Vagina (tissue), 2 donors: Measurements from ENCODE around the gene JPH3. TPM values are rescaled to one million over a fixed set of nuclear protein-coding genes. Genes with fewer than 3 reads are reported as not detected.
"Not testable (repeated sequence)": the region's sequence is repeated elsewhere in the genome, so short reads cannot be mapped to it uniquely, and the experiment has no call there.

ENCODE experiments used
- DNase-seq, 2 donors: peaks; one replicate each; pipeline ENCODE4 v3.0.0-alpha.2; 2017; ENCODE audit errors: extremely low spot score in 2 of 2
- H3K27ac ChIP-seq: fragments of 200-600 bp; sonication (generic); one replicate; pipeline ENCODE4 v1.5.1; 2019
- H3K27me3 ChIP-seq: fragments of 200-600 bp; sonication (generic); one replicate; pipeline ENCODE4 v1.5.1; 2019
- H3K36me3 ChIP-seq, 2 donors: fragments of 200-600 bp; sonication (generic); one replicate each; pipeline ENCODE4 v1.5.1; 2017 to 2019
- H3K4me1 ChIP-seq: fragments of 200-600 bp; sonication (generic); one replicate; pipeline ENCODE4 v1.5.1; 2019
- H3K4me3 ChIP-seq, 2 donors: fragments of 200-600 bp; sonication (generic); 1 replicate in 1 of 2; 2 replicates in 1 of 2; pipeline ENCODE4 v1.5.1; 2016 to 2019
- H3K9me3 ChIP-seq: fragments of 200-600 bp; sonication (generic); one replicate; pipeline ENCODE4 v1.5.1; 2019
- CTCF ChIP-seq, 3 experiments: fragments of 450-650 bp in 2 of 3; fragments of 200-600 bp in 1 of 3; sonication (generic) in 1 of 3; IDR thresholded peaks; one replicate each; pipeline ENCODE4 v1.5.1; 2017 to 2019; ENCODE audit warnings: antibody characterized with exemption in 3 of 3, mild to moderate bottlenecking in 2 of 3, moderate library complexity in 2 of 3
- POLR2A ChIP-seq, 2 donors: fragments of 450-650 bp; IDR thresholded peaks; one replicate each; pipeline ENCODE4 v1.6.1; 2017; ENCODE audit warnings: antibody characterized with exemption in 2 of 2, mild to moderate bottlenecking in 2 of 2, moderate library complexity in 2 of 2
- POLR2AphosphoS5 ChIP-seq, 2 donors: sonication (generic); formaldehyde crosslinking; IDR thresholded peaks; one replicate each; pipeline ENCODE4 v1.9.0; 2017; ENCODE audit warnings: antibody characterized with exemption in 2 of 2, mild to moderate bottlenecking in 2 of 2, low read depth in 1 of 2; ENCODE audit not compliant: insufficient read depth in 1 of 2
- intact Hi-C: fragments of 100-400 bp; cut with DNase I; formaldehyde crosslinking; loops from one replicate; pipeline ENCODE4 v1.15.1; 2023
- total RNA-seq: library from RNA; depleted of rRNA; stranded (reverse); fragments of >200 nt; gene quantifications from one replicate; pipeline ENCODE4 v1.2.3, GENCODE V29; 2016

The JPH3 gene
- total RNA-seq, 1 donor from 2014 or later = 2.0 TPM

GRCh38 chr16:87723226-87723623, 120.9 kb downstream of the JPH3 start:
- H3K4me3 ChIP-seq = no peak overlapping the region
- intact Hi-C loops = no loop called here
- H3K9me3 ChIP-seq = no peaks in the 10 kb centered on the region
- no peaks in the 10 kb centered on the region for H3K4me1 ChIP-seq
- no peaks in the 10 kb centered on the region for H3K27me3 ChIP-seq
- DNase-seq = no peak
- H3K27ac ChIP-seq = no peak overlapping the region
- peaks cover 0 to 14% of the 10 kb centered on the region in 2 donors for H3K36me3 ChIP-seq
- TF ChIP-seq POLR2AphosphoS5 (IDR thresholded peaks at IDR 0.05; ENCODE audit: insufficient read depth in 1 of 2, low read depth in 1 of 2) (no peak), CTCF (IDR thresholded peaks at IDR 0.05) (no peak), POLR2A (IDR thresholded peaks at IDR 0.05) (no peak)

GRCh38 chr16:87724490-87725291, 122.4 kb downstream of the JPH3 start:
- H3K27me3 ChIP-seq = no peaks in the 10 kb centered on the region
- DNase-seq = no peak
- no peak overlapping the region for H3K4me3 ChIP-seq
- TF ChIP-seq CTCF (IDR thresholded peaks at IDR 0.05) (no peak), POLR2AphosphoS5 (IDR thresholded peaks at IDR 0.05; ENCODE audit: insufficient read depth in 1 of 2, low read depth in 1 of 2) (no peak), POLR2A (IDR thresholded peaks at IDR 0.05) (no peak)
- H3K27ac ChIP-seq = no peak overlapping the region
- no peaks in the 10 kb centered on the region for H3K9me3 ChIP-seq
- peaks cover 0 to 21% of the 10 kb centered on the region in 2 donors for H3K36me3 ChIP-seq
- H3K4me1 ChIP-seq = no peaks in the 10 kb centered on the region
- intact Hi-C loops = no loop called here

- Histone ChIP-seq H3K4me1 (no peaks in the 10 kb centered on the region), H3K27ac (no peak overlapping the region), H3K9me3 (no peaks in the 10 kb centered on the region), H3K27me3 (no peaks in the 10 kb centered on the region), H3K4me3 (no peak overlapping the region), H3K36me3 (peaks cover 0 to 22% of the 10 kb centered on the region in 2 donors)
- intact Hi-C loops = no loop called here
- no peak for TF ChIP-seq POLR2A (IDR thresholded peaks at IDR 0.05)
- no peak for TF ChIP-seq CTCF (IDR thresholded peaks at IDR 0.05)
- TF ChIP-seq POLR2AphosphoS5 (IDR thresholded peaks at IDR 0.05; ENCODE audit: insufficient read depth in 1 of 2, low read depth in 1 of 2) = no peak
- DNase-seq = no peak
Observed at GRCh38 chr16:87725596-87726235, 123.4 kb downstream of the JPH3 start.

- H3K9me3 ChIP-seq, H3K4me3 ChIP-seq, DNase-seq, intact Hi-C loops, H3K4me1 ChIP-seq, H3K27me3 ChIP-seq, H3K27ac ChIP-seq: not testable (repeated sequence)
- peaks cover 0 to 22% of the 10 kb centered on the region in 2 donors for H3K36me3 ChIP-seq
Observed at GRCh38 chr16:87726577-87726976, 124.3 kb downstream of the JPH3 start.

- Histone ChIP-seq H3K4me1 (no peaks in the 10 kb centered on the region), H3K27ac (no peak overlapping the region), H3K36me3 (peaks cover 0 to 22% of the 10 kb centered on the region in 2 donors), H3K4me3 (no peak overlapping the region), H3K9me3 (no peaks in the 10 kb centered on the region), H3K27me3 (no peaks in the 10 kb centered on the region)
- no peak for TF ChIP-seq POLR2AphosphoS5 (IDR thresholded peaks at IDR 0.05; ENCODE audit: insufficient read depth in 1 of 2, low read depth in 1 of 2)
- TF ChIP-seq CTCF (IDR thresholded peaks at IDR 0.05) = no peak
- TF ChIP-seq POLR2A (IDR thresholded peaks at IDR 0.05) = no peak
- DNase-seq = no peak
- intact Hi-C loops = no loop called here
Observed at GRCh38 chr16:87727346-87727745, 125.0 kb downstream of the JPH3 start.
